Brain microvascular endothelial cell (primary cell): ENCODE data around the gene MEG3.
A peak's percentile ranks its signal among the peaks of the same experiment; 100 is the strongest.

ENCODE experiments used
- DNase-seq: peaks from one replicate; pipeline ENCODE4 v3.0.0-alpha.2; 2020
- H3K27ac ChIP-seq: fragments of 250-450 bp; sonication (Bioruptor Pico); 2 replicates; pipeline ENCODE4 v1.5.1; 2020; ENCODE audit warnings: mild to moderate bottlenecking, moderate library complexity
- H3K27me3 ChIP-seq: fragments of 250-450 bp; sonication (Bioruptor Pico); replicated peaks from 2 replicates; pipeline ENCODE4 v1.5.1; 2020; ENCODE audit warnings: mild to moderate bottlenecking
- H3K36me3 ChIP-seq: fragments of 250-450 bp; sonication (Bioruptor Pico); replicated peaks from 2 replicates; pipeline ENCODE4 v1.5.1; 2020; ENCODE audit warnings: mild to moderate bottlenecking
- H3K4me3 ChIP-seq: 2 replicates; pipeline ENCODE4 v1.5.1; 2011; ENCODE audit warnings: low read depth, mild to moderate bottlenecking, control low read depth, low read length, moderate library complexity
- in situ Hi-C: cut with HindIII; loops from 2 replicates; pipeline ENCODE4 v1.10.0; 2017; ENCODE audit warnings: low sequenced_read_pairs, low pct_ligation_motif_present
- TF ChIP-seq, protein P1 (sequence below): IDR thresholded peaks from 2 replicates; pipeline ENCODE4 v1.5.1; 2011; ENCODE audit warnings: low read depth, mild to moderate bottlenecking, moderate library complexity, low read length, control low read depth, inconsistent platforms; ENCODE audit errors: missing control alignments

The MEG3 gene

DNA sequence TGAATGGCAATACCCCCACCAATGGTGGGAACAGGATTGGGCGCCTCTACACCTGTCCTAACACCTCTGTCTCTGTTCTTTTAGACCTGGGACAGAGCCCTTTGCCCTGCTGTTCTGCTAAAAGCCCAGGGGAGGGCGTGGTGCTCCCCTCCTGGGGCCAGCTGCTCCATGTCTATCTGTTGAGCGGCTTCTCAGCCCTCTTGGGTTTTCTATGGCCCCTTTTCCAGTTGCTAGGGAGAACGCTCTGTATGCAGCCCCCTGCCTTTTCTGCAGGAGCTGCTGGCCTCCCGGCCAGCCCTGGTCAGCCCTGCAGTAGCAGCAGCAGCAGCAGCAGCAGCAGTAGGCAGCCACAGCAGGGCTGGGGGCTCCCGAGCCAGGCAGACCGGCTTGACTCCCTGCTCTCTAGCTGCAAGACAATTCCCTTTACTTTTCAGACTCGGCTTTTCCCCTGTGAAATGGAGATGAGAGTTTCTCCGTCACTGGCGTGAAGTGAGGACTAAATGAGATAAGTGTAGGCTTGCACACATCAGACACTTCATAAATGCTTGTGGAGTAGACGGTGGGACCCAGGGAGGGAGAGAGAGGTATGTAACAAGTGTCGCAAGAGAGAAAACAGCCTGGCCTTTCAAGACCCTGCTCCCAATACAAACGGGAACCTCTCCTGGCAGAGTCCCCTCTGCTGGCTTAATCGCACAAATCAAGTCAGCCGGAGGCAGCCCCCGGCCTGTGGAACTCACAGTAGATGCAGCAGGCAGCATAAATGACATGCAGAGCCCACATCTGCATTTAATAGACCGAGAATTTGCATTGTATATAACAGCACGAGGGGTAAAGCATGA, 76.6 kb downstream of the MEG3 start:
- H3K36me3 ChIP-seq = peaks cover 63% of the 10 kb centered on the region
- H3K4me3 ChIP-seq = no peak overlapping the region
- DNase-seq = no peak
- H3K27me3 ChIP-seq = peaks cover 2% of the 10 kb centered on the region
- TF ChIP-seq, protein P1, sequence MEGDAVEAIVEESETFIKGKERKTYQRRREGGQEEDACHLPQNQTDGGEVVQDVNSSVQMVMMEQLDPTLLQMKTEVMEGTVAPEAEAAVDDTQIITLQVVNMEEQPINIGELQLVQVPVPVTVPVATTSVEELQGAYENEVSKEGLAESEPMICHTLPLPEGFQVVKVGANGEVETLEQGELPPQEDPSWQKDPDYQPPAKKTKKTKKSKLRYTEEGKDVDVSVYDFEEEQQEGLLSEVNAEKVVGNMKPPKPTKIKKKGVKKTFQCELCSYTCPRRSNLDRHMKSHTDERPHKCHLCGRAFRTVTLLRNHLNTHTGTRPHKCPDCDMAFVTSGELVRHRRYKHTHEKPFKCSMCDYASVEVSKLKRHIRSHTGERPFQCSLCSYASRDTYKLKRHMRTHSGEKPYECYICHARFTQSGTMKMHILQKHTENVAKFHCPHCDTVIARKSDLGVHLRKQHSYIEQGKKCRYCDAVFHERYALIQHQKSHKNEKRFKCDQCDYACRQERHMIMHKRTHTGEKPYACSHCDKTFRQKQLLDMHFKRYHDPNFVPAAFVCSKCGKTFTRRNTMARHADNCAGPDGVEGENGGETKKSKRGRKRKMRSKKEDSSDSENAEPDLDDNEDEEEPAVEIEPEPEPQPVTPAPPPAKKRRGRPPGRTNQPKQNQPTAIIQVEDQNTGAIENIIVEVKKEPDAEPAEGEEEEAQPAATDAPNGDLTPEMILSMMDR = peak; percentile 50
- in situ Hi-C loops = no loop called here
- H3K27ac ChIP-seq = no peak overlapping the region

DNA sequence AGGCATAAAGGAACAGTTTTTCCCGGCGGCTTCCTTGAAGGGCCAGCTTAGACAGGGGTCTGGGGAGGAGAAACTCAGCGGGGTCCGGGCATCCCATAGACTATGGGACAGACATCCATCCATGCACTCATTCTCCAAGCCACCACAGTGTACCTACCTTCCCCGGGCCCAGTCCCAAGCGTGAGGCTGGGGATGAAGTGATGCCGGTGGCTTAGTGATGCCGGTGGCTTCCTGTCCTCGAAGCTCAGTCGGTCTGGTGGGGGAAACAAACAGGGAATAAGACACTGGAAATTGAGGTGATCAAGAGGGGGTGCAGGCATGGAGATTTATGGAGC, 77.2 kb downstream of the MEG3 start:
- no peak for DNase-seq
- Histone ChIP-seq H3K36me3 (peaks cover 65% of the 10 kb centered on the region), H3K27me3 (peaks cover 2% of the 10 kb centered on the region), H3K27ac (no peak overlapping the region), H3K4me3 (no peak overlapping the region)
- TF ChIP-seq, protein P1 = no peak
- in situ Hi-C loops = no loop called here

DNA sequence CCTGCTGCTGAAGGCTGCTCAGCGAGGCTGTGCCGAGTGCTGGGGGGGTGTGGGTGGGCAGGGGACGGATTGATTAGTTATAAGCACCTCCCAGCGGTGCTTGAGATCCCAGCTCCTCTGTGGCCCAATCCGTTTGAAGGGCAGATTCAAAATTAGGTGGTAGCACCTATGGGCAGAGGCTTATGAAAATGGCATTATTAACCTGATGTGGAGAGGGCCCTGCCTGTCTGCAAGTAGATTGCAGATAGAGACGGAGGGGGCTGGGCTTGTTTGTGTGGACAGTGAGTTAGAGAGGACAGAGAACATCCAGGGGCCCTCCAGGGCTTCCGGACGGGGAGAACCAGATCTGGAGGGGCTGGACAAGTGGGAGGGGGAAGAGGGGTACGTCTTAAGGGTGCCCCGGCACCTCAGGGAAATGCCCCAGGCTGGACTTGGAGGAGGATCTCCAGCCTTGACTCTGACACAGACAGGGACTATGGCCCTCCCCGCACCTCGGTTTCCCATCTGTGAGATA, 77.8 kb downstream of the MEG3 start, which contains the start of gene RTL1:
Gene RTL1 (minus strand): TSS at position 51 of the 514 bp plus-strand sequence. CDS start 18,934 bp downstream, outside the sequence.
- in situ Hi-C loops = no loop called here
- H3K27ac ChIP-seq = no peak within 1 kb of the TSS
- TF ChIP-seq, protein P1 = no peak
- no peak for DNase-seq
- H3K36me3 ChIP-seq = peaks cover 60% of the 10 kb centered on the region
- peaks cover 2% of the 10 kb centered on the region for H3K27me3 ChIP-seq
- H3K4me3 ChIP-seq = no peak within 1 kb of the TSS

DNA sequence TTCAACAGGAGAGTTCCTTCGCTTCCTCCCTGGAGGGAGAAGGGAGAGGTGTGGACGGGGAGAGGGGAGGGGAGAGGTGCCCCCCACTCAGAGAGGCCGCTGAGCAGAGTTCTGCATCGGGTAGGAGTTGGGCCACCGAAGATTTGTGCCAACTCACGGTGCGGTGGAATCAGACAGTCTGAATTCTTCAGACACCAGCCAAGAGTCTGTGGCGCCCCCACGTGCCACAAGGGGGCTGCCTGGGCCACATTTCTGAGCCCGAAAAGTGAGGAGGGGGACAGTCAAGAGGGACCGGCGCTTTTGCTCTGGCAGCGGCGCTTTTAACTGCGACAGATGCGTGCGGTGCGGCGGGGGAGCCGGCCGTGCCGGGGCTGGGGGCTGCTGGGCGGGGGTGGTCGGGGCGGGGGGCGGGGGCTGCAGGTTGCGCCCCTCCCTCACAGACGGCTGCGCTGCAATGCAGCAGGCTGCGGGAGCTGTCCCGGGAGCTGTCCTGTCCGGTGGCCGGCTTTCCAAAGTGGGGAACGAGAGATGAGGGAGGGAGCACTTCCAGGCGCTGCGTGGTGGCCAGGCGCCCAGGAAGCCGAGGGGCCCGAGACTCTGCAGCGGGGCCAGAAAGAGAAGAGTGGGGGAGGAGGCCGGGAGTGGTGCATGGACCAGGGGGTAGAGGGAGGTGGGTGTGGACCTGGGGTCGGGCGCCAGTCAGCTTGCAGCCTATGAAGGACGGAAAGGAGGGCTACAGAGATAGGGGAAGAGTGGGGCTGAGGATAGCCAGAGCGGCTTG, 78.6 kb downstream of the MEG3 start:
- H3K27ac ChIP-seq = no peak overlapping the region
- in situ Hi-C loops = no loop called here
- no peak for DNase-seq
- peaks cover 59% of the 10 kb centered on the region for H3K36me3 ChIP-seq
- peaks cover 2% of the 10 kb centered on the region for H3K27me3 ChIP-seq
- TF ChIP-seq, protein P1 = peak; percentile 59
- no peak overlapping the region for H3K4me3 ChIP-seq

DNA sequence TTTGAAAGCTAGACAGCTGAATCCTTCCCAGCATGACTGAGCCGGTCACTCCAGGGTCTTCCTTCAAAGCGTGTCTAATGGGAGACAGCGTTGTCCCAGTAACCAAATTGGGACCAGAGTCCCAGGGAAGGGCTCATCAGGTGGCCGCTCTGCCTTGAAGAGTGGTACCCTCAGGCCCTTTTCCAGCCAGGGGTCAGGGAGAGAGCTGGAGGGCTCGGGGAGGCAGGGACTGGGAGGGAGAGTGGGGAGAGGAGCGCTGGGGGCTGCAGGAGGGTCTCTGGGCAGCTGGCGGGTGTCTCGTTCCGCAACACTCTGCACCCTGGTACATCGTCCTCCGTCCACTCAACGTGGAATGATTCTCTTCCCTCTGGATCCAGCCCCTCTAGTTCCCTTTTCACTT, 79.2 kb downstream of the MEG3 start:
- Histone ChIP-seq H3K36me3 (peaks cover 61% of the 10 kb centered on the region), H3K27ac (no peak overlapping the region), H3K4me3 (no peak overlapping the region), H3K27me3 (peaks cover 2% of the 10 kb centered on the region)
- DNase-seq = no peak
- in situ Hi-C loops = no loop called here
- TF ChIP-seq, protein P1 = no peak
